ENCODE data around the gene GGA2.
"Not testable (repeated sequence)": the region's sequence is repeated elsewhere in the genome, so short reads cannot be mapped to it uniquely, and the experiment has no call there.

The GGA2 gene

GRCh38 chr16:23519282-23519681 lies 9.0 kb upstream of the GGA2 start:
- no peak overlapping the region for H3K27ac Mint-ChIP-seq (ENCODE audit: low read depth)
- DNase-seq (ENCODE audit: low spot score in 2 of 2) (no peak), ATAC-seq (replicated peaks; ENCODE audit: extremely low read depth, poor library complexity, severe bottlenecking) (no peak)
- H3K4me1 Mint-ChIP-seq = peaks cover 30% of the 10 kb centered on the region
- no peaks in the 10 kb centered on the region for H3K9me3 Mint-ChIP-seq
- H3K27me3 Mint-ChIP-seq = no peaks in the 10 kb centered on the region
- peaks cover 19% of the 10 kb centered on the region for H3K36me3 Mint-ChIP-seq (ENCODE audit: insufficient read depth)
- no peak overlapping the region for H3K4me3 Mint-ChIP-seq

DNA sequence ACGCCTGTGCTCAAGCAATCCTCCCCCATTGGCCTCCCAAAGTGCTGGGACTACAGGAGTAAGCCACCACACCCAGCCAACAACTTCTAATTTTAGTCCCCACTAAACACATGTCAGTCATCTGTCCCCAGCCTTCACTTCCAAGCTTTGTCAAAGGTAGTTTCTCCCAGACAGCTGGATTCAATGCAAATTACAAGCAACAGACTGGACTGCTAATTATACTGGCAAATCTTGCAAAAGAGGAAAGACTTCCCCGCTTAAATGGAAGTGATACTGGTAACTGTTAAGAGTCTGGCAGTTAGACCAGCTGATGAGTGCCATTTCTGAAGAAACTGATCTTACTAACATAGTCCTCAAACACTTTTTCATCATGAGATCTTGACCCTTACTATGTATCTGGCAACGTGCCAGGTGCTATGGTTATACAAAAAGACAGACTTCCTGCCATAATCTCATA lies 8.2 kb upstream of the GGA2 start:
- H3K27ac Mint-ChIP-seq (ENCODE audit: low read depth) = peak overlapping the region; percentile 78
- DNase-seq (ENCODE audit: low spot score in 2 of 2) (no peak), ATAC-seq (replicated peaks; ENCODE audit: extremely low read depth, poor library complexity, severe bottlenecking) (no peak)
- H3K4me3 Mint-ChIP-seq = no peak overlapping the region
- H3K9me3 Mint-ChIP-seq = no peaks in the 10 kb centered on the region
- H3K4me1 Mint-ChIP-seq = peaks cover 32% of the 10 kb centered on the region
- peaks cover 13% of the 10 kb centered on the region for H3K36me3 Mint-ChIP-seq (ENCODE audit: insufficient read depth)
- H3K27me3 Mint-ChIP-seq = no peaks in the 10 kb centered on the region

DNA sequence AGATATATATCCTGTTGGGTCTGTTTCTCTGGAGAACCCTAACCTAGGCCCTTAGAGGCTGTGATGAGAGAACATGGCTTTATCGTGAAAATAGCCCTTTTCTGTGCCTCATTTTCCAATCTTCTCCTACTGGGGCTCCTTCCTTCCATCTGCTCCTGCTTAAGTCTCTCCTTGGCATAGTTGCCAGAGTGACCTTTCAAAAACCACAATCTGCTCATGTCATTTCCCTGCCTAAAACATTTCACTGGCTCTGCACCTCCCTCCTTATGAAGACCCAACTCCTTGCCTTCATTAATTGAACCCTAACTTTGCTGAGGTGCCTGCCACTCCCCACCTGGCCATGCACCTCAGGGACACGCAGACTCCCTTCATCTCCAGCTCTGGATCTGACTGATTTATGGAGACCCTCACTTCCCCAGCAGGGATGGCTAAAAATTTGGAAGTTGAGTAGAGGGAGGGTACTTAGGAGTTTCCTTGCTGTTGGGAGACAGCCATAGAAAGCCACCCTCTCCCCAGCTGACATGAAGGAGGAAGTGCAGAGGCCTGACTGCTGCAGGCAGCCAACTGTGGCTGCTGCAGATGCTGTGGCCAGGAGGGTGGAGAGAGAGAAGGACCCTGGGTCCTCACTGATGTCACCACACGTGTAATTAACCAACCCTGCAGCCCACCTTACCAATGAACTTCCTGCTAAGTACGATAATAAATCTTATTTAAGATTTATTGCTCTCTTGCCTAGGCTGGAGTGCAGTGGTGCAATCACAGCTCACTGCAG lies 6.3 kb upstream of the GGA2 start:
- Mint-ChIP-seq H3K9me3 (no peaks in the 10 kb centered on the region), H3K27ac (ENCODE audit: low read depth) (peak overlapping the region; percentile 10), H3K27me3 (no peaks in the 10 kb centered on the region), H3K36me3 (ENCODE audit: insufficient read depth) (peaks cover 6% of the 10 kb centered on the region), H3K4me1 (peaks cover 32% of the 10 kb centered on the region), H3K4me3 (no peak overlapping the region)
- DNase-seq (ENCODE audit: low spot score in 2 of 2) (no peak), ATAC-seq (replicated peaks; ENCODE audit: extremely low read depth, poor library complexity, severe bottlenecking) (no peak)

DNA sequence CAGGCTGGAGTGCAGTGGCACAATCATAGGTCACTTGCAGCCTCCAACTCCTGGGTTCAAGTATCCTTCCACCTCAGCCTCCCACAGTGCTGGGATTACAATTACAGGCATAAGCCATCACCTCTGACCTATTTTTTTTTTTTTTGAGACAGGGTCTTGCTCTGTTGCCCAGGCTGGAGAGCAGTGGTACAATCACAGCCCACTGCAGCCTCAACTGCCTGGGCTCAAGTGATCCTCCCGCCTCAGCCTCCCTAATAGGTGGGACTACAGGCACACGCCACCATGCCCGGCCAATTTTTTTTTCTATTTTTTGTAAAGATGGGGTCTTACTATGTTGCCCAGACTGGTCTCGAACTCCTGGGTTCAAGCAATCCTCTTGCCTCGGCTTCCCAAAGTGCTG lies 5.6 kb upstream of the GGA2 start:
- Mint-ChIP-seq H3K36me3 (ENCODE audit: insufficient read depth) (peaks cover 6% of the 10 kb centered on the region), H3K27me3 (no peaks in the 10 kb centered on the region), H3K4me3 (peak overlapping the region; percentile 13), H3K9me3 (no peaks in the 10 kb centered on the region), H3K4me1 (peaks cover 32% of the 10 kb centered on the region), H3K27ac (ENCODE audit: low read depth) (peak overlapping the region; percentile 10)
- no peak for DNase-seq (ENCODE audit: low spot score in 2 of 2)
- ATAC-seq (replicated peaks; ENCODE audit: extremely low read depth, poor library complexity, severe bottlenecking) = no peak

DNA sequence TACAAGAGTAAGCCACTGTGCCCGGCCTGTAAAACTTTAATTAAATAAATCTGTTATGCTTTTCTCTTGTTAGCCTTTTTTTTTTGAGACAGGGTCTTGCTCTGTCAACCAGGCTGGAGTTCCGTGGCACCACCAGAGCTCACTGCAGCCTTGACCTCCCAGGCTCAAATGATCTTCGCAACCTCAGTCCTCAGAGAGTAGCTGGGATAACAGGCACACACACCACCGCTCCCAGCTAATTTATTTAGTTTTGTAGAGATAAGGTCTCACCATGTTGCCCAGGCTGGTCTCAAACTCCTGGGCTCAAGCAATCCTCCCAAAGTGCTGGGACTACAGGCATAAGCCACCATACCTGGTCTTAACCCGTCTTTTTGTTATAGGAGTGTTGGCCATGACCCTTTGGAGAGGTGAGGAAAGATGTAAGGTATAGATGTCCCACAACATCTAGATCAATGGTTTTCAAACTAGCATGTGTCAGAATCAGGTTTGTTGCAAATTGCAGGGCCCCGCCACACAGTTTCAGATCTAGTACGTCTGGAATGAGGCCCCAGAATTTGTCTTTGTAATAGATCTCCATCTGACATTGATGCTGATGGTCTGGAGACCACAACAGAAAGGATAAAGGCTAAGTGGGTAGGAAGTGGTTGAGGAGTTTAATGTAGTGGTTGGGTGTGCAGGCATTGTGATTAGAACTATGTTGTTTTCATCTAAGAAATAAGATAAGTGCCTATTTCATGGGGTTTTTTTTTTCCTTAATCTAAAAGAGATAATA lies 4.3 kb upstream of the GGA2 start:
- ATAC-seq (replicated peaks; ENCODE audit: extremely low read depth, poor library complexity, severe bottlenecking) (peak; percentile 63), DNase-seq (ENCODE audit: low spot score in 2 of 2) (peak in 1 of 2 donors; percentile 49)
- Mint-ChIP-seq H3K4me3 (peak overlapping the region; percentile 39), H3K36me3 (ENCODE audit: insufficient read depth) (peaks cover 11% of the 10 kb centered on the region), H3K9me3 (no peaks in the 10 kb centered on the region), H3K4me1 (peaks cover 40% of the 10 kb centered on the region), H3K27me3 (no peaks in the 10 kb centered on the region), H3K27ac (ENCODE audit: low read depth) (peak overlapping the region; percentile 52)

GRCh38 chr16:23512168-23512695 lies 1.9 kb upstream of the GGA2 start:
- H3K4me3 Mint-ChIP-seq = no peak overlapping the region
- no peak overlapping the region for H3K27ac Mint-ChIP-seq (ENCODE audit: low read depth)
- H3K9me3 Mint-ChIP-seq = no peaks in the 10 kb centered on the region
- peaks cover 14% of the 10 kb centered on the region for H3K36me3 Mint-ChIP-seq (ENCODE audit: insufficient read depth)
- H3K27me3 Mint-ChIP-seq = no peaks in the 10 kb centered on the region
- peaks cover 55% of the 10 kb centered on the region for H3K4me1 Mint-ChIP-seq
- no peak for DNase-seq (ENCODE audit: low spot score in 2 of 2)
- no peak for ATAC-seq (replicated peaks; ENCODE audit: extremely low read depth, poor library complexity, severe bottlenecking)

- peaks cover 59% of the 10 kb centered on the region for H3K4me1 Mint-ChIP-seq
These were observed 1.4 kb upstream of the GGA2 start for GRCh38 chr16:23511731-23512130.

GRCh38 chr16:23510915-23511270 lies 599 bp upstream of the GGA2 start:
- peak overlapping the region; percentile 92 for H3K4me3 Mint-ChIP-seq
- H3K36me3 Mint-ChIP-seq (ENCODE audit: insufficient read depth) = peaks cover 20% of the 10 kb centered on the region
- not testable (repeated sequence) for ATAC-seq (replicated peaks; ENCODE audit: extremely low read depth, poor library complexity, severe bottlenecking); H3K9me3 Mint-ChIP-seq; DNase-seq (ENCODE audit: low spot score in 2 of 2); H3K27me3 Mint-ChIP-seq
- H3K4me1 Mint-ChIP-seq = peaks cover 59% of the 10 kb centered on the region
- H3K27ac Mint-ChIP-seq (ENCODE audit: low read depth) = peak overlapping the region; percentile 90

More at GRCh38 chr16:23511731-23512130, 1.4 kb upstream of the GGA2 start:
- peak overlapping the region; percentile 92 for H3K4me3 Mint-ChIP-seq
- no peaks in the 10 kb centered on the region for H3K27me3 Mint-ChIP-seq
- H3K36me3 Mint-ChIP-seq (ENCODE audit: insufficient read depth) = peaks cover 18% of the 10 kb centered on the region
- ATAC-seq (replicated peaks; ENCODE audit: extremely low read depth, poor library complexity, severe bottlenecking) (no peak), DNase-seq (ENCODE audit: low spot score in 2 of 2) (no peak)
- H3K27ac Mint-ChIP-seq (ENCODE audit: low read depth) = peak overlapping the region; percentile 90
- no peaks in the 10 kb centered on the region for H3K9me3 Mint-ChIP-seq

DNA sequence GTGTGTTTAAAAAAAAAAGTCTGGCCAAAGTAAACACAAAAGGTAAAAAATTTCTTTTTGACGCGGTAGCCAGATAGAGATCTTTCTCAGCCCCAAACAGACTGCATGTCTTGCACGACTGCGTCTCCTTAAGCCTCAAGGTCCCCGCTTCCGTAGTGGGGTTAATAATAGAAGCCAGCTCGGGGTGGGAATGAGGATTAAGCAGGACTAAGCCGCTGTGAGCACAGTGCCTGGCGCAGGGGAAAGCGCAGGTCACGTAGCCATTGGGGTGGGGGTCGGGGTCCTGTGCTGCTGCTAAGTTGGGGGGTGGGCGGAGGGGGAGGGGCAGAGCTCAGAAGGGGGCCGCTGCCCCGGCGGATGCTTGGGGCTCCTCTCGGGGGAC lies 521 bp downstream of the GGA2 start:
- DNase-seq (ENCODE audit: low spot score in 2 of 2) (peak; percentile 28 to 61), ATAC-seq (replicated peaks; ENCODE audit: extremely low read depth, poor library complexity, severe bottlenecking) (peak; percentile 63)
- Mint-ChIP-seq H3K4me1 (peaks cover 58% of the 10 kb centered on the region), H3K27ac (ENCODE audit: low read depth) (peak overlapping the region; percentile 99), H3K4me3 (peak overlapping the region; percentile 92), H3K36me3 (ENCODE audit: insufficient read depth) (peaks cover 23% of the 10 kb centered on the region), H3K27me3 (no peaks in the 10 kb centered on the region), H3K9me3 (no peaks in the 10 kb centered on the region)

DNA sequence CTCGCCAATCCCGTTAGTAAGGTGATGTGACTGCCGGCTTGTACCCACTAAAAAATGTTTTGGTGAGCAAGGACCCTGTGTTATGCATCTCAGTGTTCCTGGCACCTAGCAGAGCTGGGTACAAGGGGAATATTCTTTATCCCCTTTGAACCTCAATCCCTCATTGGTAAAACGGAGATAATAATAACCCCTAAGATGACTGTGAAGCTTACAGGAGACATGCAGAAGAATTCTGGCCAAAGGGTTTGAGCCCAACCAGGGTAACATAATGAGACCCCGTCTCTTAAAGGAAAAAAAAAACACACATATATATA lies 896 bp downstream of the GGA2 start:
- Mint-ChIP-seq H3K27ac (ENCODE audit: low read depth) (peak overlapping the region; percentile 99), H3K4me1 (peaks cover 58% of the 10 kb centered on the region), H3K27me3 (no peaks in the 10 kb centered on the region), H3K9me3 (no peaks in the 10 kb centered on the region), H3K4me3 (peak overlapping the region; percentile 92), H3K36me3 (ENCODE audit: insufficient read depth) (peaks cover 24% of the 10 kb centered on the region)
- DNase-seq (ENCODE audit: low spot score in 2 of 2) (no peak), ATAC-seq (replicated peaks; ENCODE audit: extremely low read depth, poor library complexity, severe bottlenecking) (no peak)

DNA sequence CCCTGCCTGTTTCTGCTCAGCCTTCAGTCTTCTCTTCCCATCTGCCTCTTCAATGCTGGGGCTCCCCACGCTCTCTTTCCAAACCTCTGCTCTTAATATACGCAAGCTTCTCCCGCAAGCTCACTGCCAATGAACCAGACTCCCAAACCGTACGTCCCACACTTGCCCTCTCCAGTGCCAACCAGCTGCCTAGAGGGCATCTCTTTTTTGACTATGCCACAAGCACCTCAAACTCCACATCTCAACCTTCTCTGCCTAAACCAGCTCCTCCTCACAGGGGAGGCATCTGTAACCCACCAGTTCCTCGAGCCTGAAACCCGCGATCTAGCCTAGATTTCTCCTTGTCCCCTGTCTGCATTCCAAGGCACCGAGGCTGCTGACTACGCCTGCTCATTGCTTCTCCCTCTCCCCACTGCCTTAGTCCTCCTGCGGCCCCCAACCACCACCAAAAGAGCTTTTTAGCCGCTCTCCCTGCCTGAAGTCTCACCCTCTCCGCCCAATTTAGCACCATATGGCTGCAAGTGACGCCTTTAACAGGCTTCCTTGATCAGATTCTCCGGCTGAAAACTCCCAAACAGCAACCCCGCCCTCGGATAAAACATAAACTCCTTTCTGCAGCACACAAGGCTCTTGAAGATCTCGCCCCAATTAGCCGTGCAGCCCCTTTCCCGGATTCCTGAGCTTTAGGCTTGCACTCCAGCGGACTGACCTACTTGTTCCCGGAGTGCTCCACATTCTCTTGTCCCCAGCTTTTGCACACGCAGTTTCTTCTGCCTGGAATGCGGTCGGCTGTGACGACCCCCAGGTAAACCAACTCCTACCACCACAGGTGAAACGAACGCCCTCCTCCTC lies 1.5 kb downstream of the GGA2 start:
- Mint-ChIP-seq H3K27me3 (no peaks in the 10 kb centered on the region), H3K9me3 (no peaks in the 10 kb centered on the region), H3K36me3 (ENCODE audit: insufficient read depth) (peaks cover 28% of the 10 kb centered on the region), H3K4me1 (peaks cover 58% of the 10 kb centered on the region), H3K4me3 (peak overlapping the region; percentile 92), H3K27ac (ENCODE audit: low read depth) (peak overlapping the region; percentile 99)
- no peak for ATAC-seq (replicated peaks; ENCODE audit: extremely low read depth, poor library complexity, severe bottlenecking)
- no peak for DNase-seq (ENCODE audit: low spot score in 2 of 2)

DNA sequence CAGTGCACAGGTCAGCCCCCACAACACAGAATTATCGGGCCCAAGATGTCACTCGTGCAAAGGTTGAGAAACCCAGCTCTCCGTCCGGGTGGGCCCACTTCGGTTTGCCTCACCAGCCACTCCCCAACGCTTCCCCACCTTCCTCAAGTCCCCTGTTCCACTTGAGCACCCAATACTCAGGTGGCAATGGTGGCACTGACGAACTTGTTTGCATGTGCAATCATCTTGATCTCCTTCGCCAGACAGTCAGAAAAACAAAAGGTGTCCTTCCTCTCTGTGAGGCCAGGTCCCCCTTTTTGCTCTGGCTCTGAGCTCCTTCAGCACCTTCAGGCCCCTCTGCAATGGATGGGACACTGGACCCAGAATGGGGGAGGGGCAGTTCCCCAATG lies 3.7 kb downstream of the GGA2 start:
- Mint-ChIP-seq H3K4me3 (peak overlapping the region; percentile 67), H3K27ac (ENCODE audit: low read depth) (peak overlapping the region; percentile 92), H3K9me3 (no peaks in the 10 kb centered on the region), H3K36me3 (ENCODE audit: insufficient read depth) (peaks cover 39% of the 10 kb centered on the region), H3K27me3 (no peaks in the 10 kb centered on the region), H3K4me1 (peaks cover 63% of the 10 kb centered on the region)
- ATAC-seq (replicated peaks; ENCODE audit: extremely low read depth, poor library complexity, severe bottlenecking) (no peak), DNase-seq (ENCODE audit: low spot score in 2 of 2) (no peak)

All from central memory CD8-positive, alpha-beta T cell (primary cell).